ENCODE data around the gene KRT10.

KRT10 gene

DNA sequence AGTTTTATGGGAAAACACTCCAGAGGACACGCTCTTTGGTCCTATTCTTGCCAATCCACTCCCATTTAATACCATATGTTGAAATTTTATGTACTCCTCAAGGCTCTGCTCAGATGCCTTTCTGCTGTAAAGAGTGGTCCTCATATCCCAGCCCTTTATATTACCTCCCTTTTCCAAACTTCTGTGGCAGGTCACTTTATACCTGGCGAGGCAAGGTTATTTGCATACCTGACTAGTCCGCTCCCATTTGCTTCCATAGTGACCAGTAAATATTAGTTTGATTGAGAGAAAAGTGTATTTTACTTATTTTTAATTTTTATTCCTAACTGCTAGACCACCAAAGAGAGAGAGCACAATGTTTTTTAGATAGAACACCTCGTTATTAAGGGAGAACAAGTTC lies 27.3 kb upstream of the KRT10 start:
- no peak overlapping the region for H4K8ac ChIP-seq (ENCODE audit: low read depth, low read length)
- DNase-seq (ENCODE audit: low spot score): no peak
- WGBS, 2 donors (ENCODE audit: extremely low coverage in 2 of 2, insufficient read length in 2 of 2, insufficient replicate concordance in 1 of 2): no CpG with 5 or more reads among the region's 4 CpGs
- H3K4me2 ChIP-seq (ENCODE audit: insufficient read depth, low read length, poor library complexity, severe bottlenecking): no peak overlapping the region
- H3K4me3 ChIP-seq (ENCODE audit: low read length in 2 of 2): no peak overlapping the region
- no peak overlapping the region for H2BK12ac ChIP-seq (ENCODE audit: low read length)
- no peak overlapping the region for H3K23ac ChIP-seq (ENCODE audit: low read depth, low read length, poor library complexity)
- H3K36me3 ChIP-seq (replicated peaks in 1 of 2; ENCODE audit: control insufficient read depth in 2 of 2, insufficient read depth in 2 of 2, low read length in 2 of 2): no peaks in the 10 kb centered on the region
- H3K9ac ChIP-seq (ENCODE audit: low read depth, low read length, poor library complexity): no peak overlapping the region
- H3K4me1 ChIP-seq (ENCODE audit: control insufficient read depth in 2 of 2, insufficient read depth in 1 of 2, low read depth in 1 of 2, low read length in 2 of 2): no peaks in the 10 kb centered on the region
- H3K14ac ChIP-seq (ENCODE audit: low read length): no peak overlapping the region
- no peaks in the 10 kb centered on the region for H3K79me1 ChIP-seq (ENCODE audit: low read depth, low read length)
- no peak overlapping the region for H2BK15ac ChIP-seq (ENCODE audit: low read length)
- no peak overlapping the region for H4K91ac ChIP-seq (ENCODE audit: low read depth, low read length, poor library complexity)
- H3K27ac ChIP-seq (replicated peaks; ENCODE audit: low read length): no peak overlapping the region
- H2BK5ac ChIP-seq (ENCODE audit: low read length): no peak overlapping the region
- H2BK120ac ChIP-seq (ENCODE audit: low read depth, low read length): no peak overlapping the region
- no peaks in the 10 kb centered on the region for H3K27me3 ChIP-seq (ENCODE audit: control insufficient read depth in 3 of 3, insufficient read depth in 3 of 3, low read depth in 1 of 3, low read length in 3 of 3)
- no peak overlapping the region for H2AK5ac ChIP-seq (ENCODE audit: low read depth, low read length)
- no peaks in the 10 kb centered on the region for H3K9me3 ChIP-seq (replicated peaks in 1 of 2; ENCODE audit: control insufficient read depth in 2 of 2, insufficient read depth in 1 of 2, low read depth in 1 of 2, low read length in 2 of 2)
- H3K18ac ChIP-seq (ENCODE audit: low read length): no peak overlapping the region
- H3K4ac ChIP-seq (ENCODE audit: low read length): no peak overlapping the region
- H2AFZ ChIP-seq (ENCODE audit: low read length): no peak overlapping the region

DNA sequence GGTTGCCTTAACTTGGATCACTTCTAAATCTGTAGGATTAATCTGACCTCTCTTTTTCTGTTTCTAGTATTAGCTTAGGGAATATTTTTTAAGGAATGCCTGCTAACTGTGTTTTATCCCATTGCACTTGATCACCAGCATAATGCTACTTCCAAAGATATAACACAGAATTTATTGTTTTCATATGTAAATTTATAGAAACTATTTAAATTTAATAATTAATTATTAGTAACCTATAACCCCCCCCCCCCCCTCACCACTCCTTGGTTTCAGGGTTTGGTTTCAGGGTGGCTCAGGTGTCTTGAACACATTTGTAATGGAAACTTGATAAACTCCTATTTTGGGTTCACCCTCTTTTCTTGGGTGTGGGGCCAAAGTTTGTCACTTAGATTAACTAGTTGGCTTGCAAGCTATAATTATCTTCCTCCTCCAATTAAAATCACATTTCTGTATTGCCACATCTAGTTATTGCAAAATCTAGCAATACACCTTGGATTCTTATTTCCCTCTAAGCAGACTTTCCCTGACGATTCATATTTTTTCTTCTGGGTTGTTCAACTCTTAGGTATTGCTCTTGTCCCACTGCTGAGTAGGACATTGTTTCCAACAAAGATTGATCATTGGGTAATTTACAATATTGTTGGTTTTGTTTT lies 26.3 kb upstream of the KRT10 start:
- no peak overlapping the region for H3K9ac ChIP-seq (ENCODE audit: low read depth, low read length, poor library complexity)
- no peaks in the 10 kb centered on the region for H3K79me1 ChIP-seq (ENCODE audit: low read depth, low read length)
- H3K4me3 ChIP-seq (ENCODE audit: low read length in 2 of 2): no peak overlapping the region
- no peaks in the 10 kb centered on the region for H3K27me3 ChIP-seq (ENCODE audit: control insufficient read depth in 3 of 3, insufficient read depth in 3 of 3, low read depth in 1 of 3, low read length in 3 of 3)
- no peak overlapping the region for H3K23ac ChIP-seq (ENCODE audit: low read depth, low read length, poor library complexity)
- H3K4me1 ChIP-seq (ENCODE audit: control insufficient read depth in 2 of 2, insufficient read depth in 1 of 2, low read depth in 1 of 2, low read length in 2 of 2): no peaks in the 10 kb centered on the region
- H3K27ac ChIP-seq (replicated peaks; ENCODE audit: low read length): no peak overlapping the region
- H3K9me3 ChIP-seq (replicated peaks in 1 of 2; ENCODE audit: control insufficient read depth in 2 of 2, insufficient read depth in 1 of 2, low read depth in 1 of 2, low read length in 2 of 2): no peaks in the 10 kb centered on the region
- H2BK5ac ChIP-seq (ENCODE audit: low read length): no peak overlapping the region
- no peak overlapping the region for H2BK120ac ChIP-seq (ENCODE audit: low read depth, low read length)
- no peak overlapping the region for H3K14ac ChIP-seq (ENCODE audit: low read length)
- no peak overlapping the region for H4K8ac ChIP-seq (ENCODE audit: low read depth, low read length)
- no peak overlapping the region for H2BK12ac ChIP-seq (ENCODE audit: low read length)
- no peak overlapping the region for H3K4me2 ChIP-seq (ENCODE audit: insufficient read depth, low read length, poor library complexity, severe bottlenecking)
- DNase-seq (ENCODE audit: low spot score): no peak
- H2AFZ ChIP-seq (ENCODE audit: low read length): no peak overlapping the region
- H3K18ac ChIP-seq (ENCODE audit: low read length): no peak overlapping the region
- H3K4ac ChIP-seq (ENCODE audit: low read length): no peak overlapping the region
- H3K36me3 ChIP-seq (replicated peaks in 1 of 2; ENCODE audit: control insufficient read depth in 2 of 2, insufficient read depth in 2 of 2, low read length in 2 of 2): no peaks in the 10 kb centered on the region
- no CpG with 5 or more reads among the region's 1 CpG for WGBS, 2 donors (ENCODE audit: extremely low coverage in 2 of 2, insufficient read length in 2 of 2, insufficient replicate concordance in 1 of 2)
- no peak overlapping the region for H2AK5ac ChIP-seq (ENCODE audit: low read depth, low read length)
- no peak overlapping the region for H4K91ac ChIP-seq (ENCODE audit: low read depth, low read length, poor library complexity)
- no peak overlapping the region for H2BK15ac ChIP-seq (ENCODE audit: low read length)

DNA sequence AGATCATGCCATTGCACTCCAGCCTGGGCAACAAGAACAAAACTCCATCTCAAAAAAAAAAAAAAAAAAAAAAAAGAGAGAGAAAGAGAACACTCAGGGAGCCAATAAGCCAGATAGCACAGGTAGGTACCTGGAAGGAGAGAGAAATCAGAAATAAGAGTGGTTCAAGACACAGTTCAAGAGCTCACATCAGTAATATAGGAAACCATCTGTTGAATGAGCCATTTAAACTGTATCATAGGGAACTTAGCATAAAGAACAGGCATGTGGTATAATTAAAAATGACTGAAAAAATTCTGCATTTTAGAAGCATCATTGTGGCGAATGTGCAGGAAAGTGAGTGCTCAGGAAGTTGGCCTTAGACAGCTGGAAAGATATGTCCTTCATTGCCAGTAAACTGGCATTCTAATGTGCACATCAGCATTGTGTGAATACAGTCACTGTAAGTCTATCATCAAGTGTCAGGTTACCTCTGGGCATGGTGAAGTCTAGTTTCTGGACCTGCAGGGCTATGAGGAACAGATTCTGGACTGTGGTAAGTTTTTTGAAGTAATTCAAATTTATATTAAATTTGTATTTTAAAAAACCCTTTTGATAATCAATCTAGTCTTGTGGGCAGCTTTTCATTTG lies 24.2 kb upstream of the KRT10 start:
- no peak overlapping the region for H2BK120ac ChIP-seq (ENCODE audit: low read depth, low read length)
- H3K9ac ChIP-seq (ENCODE audit: low read depth, low read length, poor library complexity): no peak overlapping the region
- H4K8ac ChIP-seq (ENCODE audit: low read depth, low read length): no peak overlapping the region
- H3K27ac ChIP-seq (replicated peaks; ENCODE audit: low read length): no peak overlapping the region
- H3K36me3 ChIP-seq (replicated peaks in 1 of 2; ENCODE audit: control insufficient read depth in 2 of 2, insufficient read depth in 2 of 2, low read length in 2 of 2): no peaks in the 10 kb centered on the region
- H2AK5ac ChIP-seq (ENCODE audit: low read depth, low read length): no peak overlapping the region
- no CpG with 5 or more reads among the region's 1 CpG for WGBS, 2 donors (ENCODE audit: extremely low coverage in 2 of 2, insufficient read length in 2 of 2, insufficient replicate concordance in 1 of 2)
- H3K18ac ChIP-seq (ENCODE audit: low read length): no peak overlapping the region
- H3K14ac ChIP-seq (ENCODE audit: low read length): no peak overlapping the region
- H3K4me2 ChIP-seq (ENCODE audit: insufficient read depth, low read length, poor library complexity, severe bottlenecking): no peak overlapping the region
- no peak overlapping the region for H3K23ac ChIP-seq (ENCODE audit: low read depth, low read length, poor library complexity)
- no peak overlapping the region for H4K91ac ChIP-seq (ENCODE audit: low read depth, low read length, poor library complexity)
- H2BK12ac ChIP-seq (ENCODE audit: low read length): no peak overlapping the region
- H3K4me3 ChIP-seq (ENCODE audit: low read length in 2 of 2): no peak overlapping the region
- no peak overlapping the region for H2BK15ac ChIP-seq (ENCODE audit: low read length)
- no peak for DNase-seq (ENCODE audit: low spot score)
- no peaks in the 10 kb centered on the region for H3K79me1 ChIP-seq (ENCODE audit: low read depth, low read length)
- no peak overlapping the region for H2AFZ ChIP-seq (ENCODE audit: low read length)
- no peak overlapping the region for H3K4ac ChIP-seq (ENCODE audit: low read length)
- H3K27me3 ChIP-seq (ENCODE audit: control insufficient read depth in 3 of 3, insufficient read depth in 3 of 3, low read depth in 1 of 3, low read length in 3 of 3): no peaks in the 10 kb centered on the region
- H3K9me3 ChIP-seq (replicated peaks in 1 of 2; ENCODE audit: control insufficient read depth in 2 of 2, insufficient read depth in 1 of 2, low read depth in 1 of 2, low read length in 2 of 2): no peaks in the 10 kb centered on the region
- no peaks in the 10 kb centered on the region for H3K4me1 ChIP-seq (ENCODE audit: control insufficient read depth in 2 of 2, insufficient read depth in 1 of 2, low read depth in 1 of 2, low read length in 2 of 2)
- H2BK5ac ChIP-seq (ENCODE audit: low read length): no peak overlapping the region

DNA sequence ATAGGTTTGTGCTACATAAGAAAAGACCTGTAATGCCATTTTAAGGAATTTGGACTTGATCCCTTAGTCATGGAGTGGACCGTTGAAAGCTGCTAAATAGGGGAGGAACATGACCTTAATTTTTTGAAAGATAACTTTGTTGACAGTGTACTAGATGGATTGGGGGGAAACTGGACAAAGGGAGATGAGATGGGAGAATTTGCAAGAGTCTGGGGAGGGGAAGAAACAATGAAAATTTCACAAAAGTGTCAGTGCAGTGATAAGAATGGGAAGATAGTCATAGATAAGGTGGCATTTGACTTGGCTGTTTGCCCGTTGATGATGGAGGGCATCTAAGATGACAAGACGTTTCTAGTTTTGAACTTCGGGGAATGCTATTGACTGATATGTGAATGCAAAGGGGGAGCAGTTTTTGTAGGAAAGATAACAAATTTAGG lies 22.3 kb upstream of the KRT10 start:
- no peaks in the 10 kb centered on the region for H3K36me3 ChIP-seq (replicated peaks in 1 of 2; ENCODE audit: control insufficient read depth in 2 of 2, insufficient read depth in 2 of 2, low read length in 2 of 2)
- no peak overlapping the region for H3K4me3 ChIP-seq (ENCODE audit: low read length in 2 of 2)
- H2BK15ac ChIP-seq (ENCODE audit: low read length): no peak overlapping the region
- no peak overlapping the region for H3K4ac ChIP-seq (ENCODE audit: low read length)
- H3K4me2 ChIP-seq (ENCODE audit: insufficient read depth, low read length, poor library complexity, severe bottlenecking): no peak overlapping the region
- H4K91ac ChIP-seq (ENCODE audit: low read depth, low read length, poor library complexity): no peak overlapping the region
- no peaks in the 10 kb centered on the region for H3K27me3 ChIP-seq (ENCODE audit: control insufficient read depth in 3 of 3, insufficient read depth in 3 of 3, low read depth in 1 of 3, low read length in 3 of 3)
- H3K4me1 ChIP-seq (ENCODE audit: control insufficient read depth in 2 of 2, insufficient read depth in 1 of 2, low read depth in 1 of 2, low read length in 2 of 2): no peaks in the 10 kb centered on the region
- no peak overlapping the region for H2BK12ac ChIP-seq (ENCODE audit: low read length)
- H2BK5ac ChIP-seq (ENCODE audit: low read length): no peak overlapping the region
- no peak overlapping the region for H3K9ac ChIP-seq (ENCODE audit: low read depth, low read length, poor library complexity)
- H3K27ac ChIP-seq (replicated peaks; ENCODE audit: low read length): no peak overlapping the region
- DNase-seq (ENCODE audit: low spot score): no peak
- no peak overlapping the region for H3K18ac ChIP-seq (ENCODE audit: low read length)
- H2AK5ac ChIP-seq (ENCODE audit: low read depth, low read length): no peak overlapping the region
- no CpG with 5 or more reads among the region's 4 CpGs for WGBS, 2 donors (ENCODE audit: extremely low coverage in 2 of 2, insufficient read length in 2 of 2, insufficient replicate concordance in 1 of 2)
- no peak overlapping the region for H2AFZ ChIP-seq (ENCODE audit: low read length)
- no peak overlapping the region for H2BK120ac ChIP-seq (ENCODE audit: low read depth, low read length)
- H3K9me3 ChIP-seq (replicated peaks in 1 of 2; ENCODE audit: control insufficient read depth in 2 of 2, insufficient read depth in 1 of 2, low read depth in 1 of 2, low read length in 2 of 2): no peaks in the 10 kb centered on the region
- H3K14ac ChIP-seq (ENCODE audit: low read length): no peak overlapping the region
- no peak overlapping the region for H4K8ac ChIP-seq (ENCODE audit: low read depth, low read length)
- H3K23ac ChIP-seq (ENCODE audit: low read depth, low read length, poor library complexity): no peak overlapping the region
- H3K79me1 ChIP-seq (ENCODE audit: low read depth, low read length): no peaks in the 10 kb centered on the region

Measured in neuronal stem cell (in vitro differentiated cells).